ENCODE data around the gene RAD52.

The RAD52 gene

DNA sequence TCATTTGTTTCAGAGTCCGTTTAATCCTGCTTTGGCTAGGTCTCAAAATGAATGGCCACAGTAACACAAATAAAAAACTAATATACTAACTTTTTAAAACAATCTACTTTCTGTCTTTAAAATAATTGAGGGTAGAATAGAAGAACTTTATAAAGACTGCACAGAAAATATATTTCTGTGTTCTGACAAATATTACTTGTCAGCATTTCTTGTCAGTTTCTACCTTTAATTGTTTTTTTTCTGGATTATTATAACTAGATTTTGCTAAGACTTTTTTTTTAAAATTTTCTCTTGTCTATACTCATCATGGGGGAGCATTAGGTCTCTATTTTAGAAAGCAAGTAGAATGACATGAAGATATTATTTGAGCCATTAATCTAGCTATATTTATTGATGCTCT, 86.2 kb downstream of the RAD52 start:
- no peak for DNase-seq

DNA sequence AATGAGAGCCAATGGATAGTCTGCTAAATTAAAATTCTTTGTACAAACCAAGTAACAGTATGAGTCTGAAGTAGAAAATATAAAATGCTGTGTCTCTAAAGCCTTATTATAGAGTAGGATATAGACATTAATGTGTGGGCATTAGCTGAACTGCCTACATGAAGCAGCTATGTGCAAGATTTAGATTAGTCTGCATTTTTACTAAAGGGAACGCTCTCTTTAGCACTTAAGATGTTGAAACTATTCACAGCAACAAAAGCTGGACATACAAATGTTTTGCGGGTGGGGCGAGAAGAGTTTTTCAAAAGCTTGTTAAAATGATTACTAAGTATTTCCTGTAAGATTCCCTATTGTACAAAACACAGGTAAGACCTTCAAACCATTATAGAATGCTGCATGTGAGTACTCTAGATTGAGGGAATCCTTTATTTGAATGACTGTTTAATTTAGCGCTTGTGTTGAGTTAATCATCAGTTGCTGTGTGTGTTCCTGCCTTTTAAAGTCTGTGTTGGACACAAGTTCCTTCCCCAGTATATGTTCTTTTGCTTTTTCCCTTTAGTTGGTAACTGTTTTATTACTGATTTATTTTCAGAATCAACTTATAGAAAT, 87.1 kb downstream of the RAD52 start:
- DNase-seq: no peak
